ENCODE results near the gene ADGRG1.
"Not testable (repeated sequence)": the region's sequence is repeated elsewhere in the genome, so short reads cannot be mapped to it uniquely, and the experiment has no call there.

Gene ADGRG1

GRCh38 chr16:57668630-57669475 lies 40.4 kb downstream of the ADGRG1 start:
- no peak for DNase-seq (ENCODE audit: low read depth)
- TF ChIP-seq CTCF (IDR thresholded peaks at IDR 0.05; ENCODE audit: insufficient read depth, low read depth, low read length, missing control alignments) = no peak
- H3K4me3 ChIP-seq (ENCODE audit: low read depth, low read length) = no peak overlapping the region

- no peak for DNase-seq (ENCODE audit: low read depth)
- TF ChIP-seq CTCF (IDR thresholded peaks at IDR 0.05; ENCODE audit: insufficient read depth, low read depth, low read length, missing control alignments) = no peak
- no peak overlapping the region for H3K4me3 ChIP-seq (ENCODE audit: low read depth, low read length)
These were observed 41.2 kb downstream of the ADGRG1 start for GRCh38 chr16:57669476-57670162.

- DNase-seq (ENCODE audit: low read depth) = no peak
- H3K4me3 ChIP-seq (ENCODE audit: low read depth, low read length) = no peak overlapping the region
- TF ChIP-seq CTCF (IDR thresholded peaks at IDR 0.05; ENCODE audit: insufficient read depth, low read depth, low read length, missing control alignments) = no peak
These were observed 41.8 kb downstream of the ADGRG1 start for GRCh38 chr16:57670196-57670595.

GRCh38 chr16:57671451-57671850 lies 43.0 kb downstream of the ADGRG1 start:
- not testable (repeated sequence) for H3K4me3 ChIP-seq (ENCODE audit: low read depth, low read length); DNase-seq (ENCODE audit: low read depth)

GRCh38 chr16:57672416-57672815 lies 44.0 kb downstream of the ADGRG1 start:
- no peak overlapping the region for H3K4me3 ChIP-seq (ENCODE audit: low read depth, low read length)
- no peak for DNase-seq (ENCODE audit: low read depth)
- no peak for TF ChIP-seq CTCF (IDR thresholded peaks at IDR 0.05; ENCODE audit: insufficient read depth, low read depth, low read length, missing control alignments)

GRCh38 chr16:57672824-57673223 lies 44.4 kb downstream of the ADGRG1 start:
- TF ChIP-seq CTCF (IDR thresholded peaks at IDR 0.05; ENCODE audit: insufficient read depth, low read depth, low read length, missing control alignments) = no peak
- no peak overlapping the region for H3K4me3 ChIP-seq (ENCODE audit: low read depth, low read length)
- no peak for DNase-seq (ENCODE audit: low read depth)

GRCh38 chr16:57675741-57676551 lies 47.5 kb downstream of the ADGRG1 start:
- no peak overlapping the region for H3K4me3 ChIP-seq (ENCODE audit: low read depth, low read length)
- DNase-seq (ENCODE audit: low read depth) = no peak
- TF ChIP-seq CTCF (IDR thresholded peaks at IDR 0.05; ENCODE audit: insufficient read depth, low read depth, low read length, missing control alignments) = no peak
